Karpas-422 (cell line): Measurements from ENCODE around the gene SRP9. TPM values are rescaled to one million over a fixed set of nuclear protein-coding genes. Genes with fewer than 3 reads are reported as not detected.
"Not testable (repeated sequence)": the region's sequence is repeated elsewhere in the genome, so short reads cannot be mapped to it uniquely, and the experiment has no call there.

Experiments
- DNase-seq: peaks from one replicate; pipeline ENCODE4 v3.0.0-alpha.2; 2015
- H2AFZ ChIP-seq: fragments of 200-600 bp; sonication (generic); 2 replicates; pipeline ENCODE4 v1.6.1; 2014; ENCODE audit warnings: antibody characterized with exemption, low read length, mixed read lengths
- H3K27ac ChIP-seq: fragments of 200-600 bp; sonication (generic); 2 replicates; pipeline ENCODE4 v1.5.1; 2014; ENCODE audit warnings: mild to moderate bottlenecking, low read length, moderate library complexity
- H3K27me3 ChIP-seq: fragments of 200-600 bp; sonication (generic); 2 replicates; pipeline ENCODE4 v1.6.1; 2014; ENCODE audit warnings: low read length, mixed read lengths
- H3K36me3 ChIP-seq: fragments of 200-600 bp; sonication (generic); 2 replicates; pipeline ENCODE4 v1.6.1; 2014; ENCODE audit warnings: low read length, mixed read lengths; ENCODE audit not compliant: insufficient read depth
- H3K4me1 ChIP-seq: fragments of 200-600 bp; sonication (generic); 2 replicates; pipeline ENCODE4 v1.6.1; 2014; ENCODE audit warnings: mild to moderate bottlenecking, low read length, mixed read lengths
- H3K4me2 ChIP-seq: fragments of 200-600 bp; sonication (generic); 2 replicates; pipeline ENCODE4 v1.6.1; 2014; ENCODE audit warnings: low read length, low read depth, mild to moderate bottlenecking; ENCODE audit not compliant: poor library complexity, severe bottlenecking
- H3K4me3 ChIP-seq: fragments of 200-600 bp; sonication (generic); 2 replicates; pipeline ENCODE4 v1.5.1; 2014; ENCODE audit warnings: mild to moderate bottlenecking, antibody characterized with exemption, low read length, mixed read lengths
- H3K79me2 ChIP-seq: fragments of 200-600 bp; sonication (generic); 2 replicates; pipeline ENCODE4 v1.6.1; 2014; ENCODE audit warnings: mild to moderate bottlenecking, low read length, mixed read lengths
- H3K9ac ChIP-seq: fragments of 200-600 bp; sonication (generic); 2 replicates; pipeline ENCODE4 v1.6.0; 2014; ENCODE audit warnings: low read length
- H3K9me2 ChIP-seq: fragments of 200-600 bp; sonication (generic), shearing (Covaris generic); replicated peaks from 2 replicates; pipeline ENCODE4 v1.6.0; 2014; ENCODE audit warnings: mild to moderate bottlenecking, low read length, moderate library complexity; ENCODE audit not compliant: insufficient read depth
- H3K9me3 ChIP-seq: fragments of 300-700, 200-600 bp; sonication (generic); 2 replicates; pipeline ENCODE4 v1.6.1; 2014; ENCODE audit warnings: low read length, mixed read lengths
- H4K20me1 ChIP-seq: fragments of 200-600 bp; sonication (generic); 2 replicates; pipeline ENCODE4 v1.6.1; 2014; ENCODE audit warnings: mild to moderate bottlenecking, antibody characterized with exemption, low read length, low read depth; ENCODE audit not compliant: insufficient read depth
- total RNA-seq: library from RNA; depleted of rRNA; stranded (reverse); fragments of >200 nt; shearing (Covaris generic); gene quantifications from 2 replicates; pipeline ENCODE4 v1.2.3, GENCODE V29; 2014; ENCODE audit warnings: low replicate concordance

SRP9 gene
- total RNA-seq, 1 experiment from 2014 or later, result 245 TPM

DNA sequence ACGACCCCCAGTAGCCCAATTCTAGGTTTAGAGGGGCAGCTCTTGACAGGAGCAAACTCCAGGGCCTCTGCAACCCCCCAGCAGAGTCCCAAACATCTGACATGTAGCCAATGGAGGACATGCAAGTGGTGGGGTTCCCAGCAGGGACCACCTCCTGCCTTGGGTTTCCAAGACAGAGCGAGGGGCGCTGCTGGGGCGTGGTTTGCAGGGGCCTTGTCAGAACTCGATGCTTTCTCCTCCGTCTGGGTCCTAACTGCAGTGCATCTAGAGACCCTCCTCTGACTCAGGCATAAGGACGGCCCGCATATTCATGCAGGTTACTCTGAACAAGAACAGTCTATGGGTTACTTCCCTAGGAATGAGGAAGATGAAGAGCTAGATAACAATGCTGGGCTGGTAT is 49.5 kb downstream of the SRP9 start:
- H4K20me1 ChIP-seq, result no peaks in the 10 kb centered on the region
- no peaks in the 10 kb centered on the region for H3K79me2 ChIP-seq
- H3K9me2 ChIP-seq, result no peaks in the 10 kb centered on the region
- no peak overlapping the region for H3K27ac ChIP-seq
- no peak overlapping the region for H3K9ac ChIP-seq
- no peaks in the 10 kb centered on the region for H3K36me3 ChIP-seq
- no peak for DNase-seq
- no peaks in the 10 kb centered on the region for H3K4me1 ChIP-seq
- H3K4me3 ChIP-seq, result no peak overlapping the region
- H3K27me3 ChIP-seq, result no peaks in the 10 kb centered on the region
- H3K4me2 ChIP-seq, result no peak overlapping the region
- no peaks in the 10 kb centered on the region for H3K9me3 ChIP-seq
- H2AFZ ChIP-seq, result no peak overlapping the region

GRCh38 chr1:225828706-225829345 is 51.2 kb downstream of the SRP9 start:
- H4K20me1 ChIP-seq, result no peaks in the 10 kb centered on the region
- H3K4me2 ChIP-seq, result no peak overlapping the region
- H3K9me2 ChIP-seq, result no peaks in the 10 kb centered on the region
- no peak overlapping the region for H3K4me3 ChIP-seq
- no peaks in the 10 kb centered on the region for H3K27me3 ChIP-seq
- H3K36me3 ChIP-seq, result no peaks in the 10 kb centered on the region
- DNase-seq, result no peak
- no peaks in the 10 kb centered on the region for H3K79me2 ChIP-seq
- no peak overlapping the region for H3K27ac ChIP-seq
- no peak overlapping the region for H3K9ac ChIP-seq
- H3K4me1 ChIP-seq, result no peaks in the 10 kb centered on the region
- H3K9me3 ChIP-seq, result no peaks in the 10 kb centered on the region
- H2AFZ ChIP-seq, result no peak overlapping the region

DNA sequence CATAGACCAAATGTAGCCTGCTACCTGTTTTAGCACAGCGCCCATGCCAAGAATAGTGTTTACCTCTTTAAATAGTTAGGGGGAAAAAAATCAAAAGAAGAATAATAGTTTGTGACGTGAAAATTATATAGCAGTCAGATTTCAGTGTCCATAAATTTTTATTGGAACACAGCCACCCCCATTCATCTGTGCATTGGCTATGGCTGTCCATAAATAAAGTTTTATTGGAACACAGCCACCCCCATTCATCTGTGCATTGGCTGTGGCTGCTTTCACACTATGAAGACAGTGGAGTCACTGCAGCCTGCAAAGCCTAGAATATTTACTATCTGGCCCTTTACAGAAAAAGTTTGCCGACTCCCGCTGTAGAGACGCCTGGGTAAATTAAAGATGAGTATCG is 53.2 kb downstream of the SRP9 start:
- H4K20me1 ChIP-seq, result no peaks in the 10 kb centered on the region
- H3K9ac ChIP-seq, result no peak overlapping the region
- H3K36me3 ChIP-seq, result no peaks in the 10 kb centered on the region
- H3K79me2 ChIP-seq, result no peaks in the 10 kb centered on the region
- no peaks in the 10 kb centered on the region for H3K4me1 ChIP-seq
- no peak overlapping the region for H3K27ac ChIP-seq
- DNase-seq, result no peak
- no peaks in the 10 kb centered on the region for H3K9me3 ChIP-seq
- H3K27me3 ChIP-seq, result no peaks in the 10 kb centered on the region
- no peak overlapping the region for H2AFZ ChIP-seq
- H3K4me2 ChIP-seq, result no peak overlapping the region
- H3K4me3 ChIP-seq, result no peak overlapping the region
- no peaks in the 10 kb centered on the region for H3K9me2 ChIP-seq

GRCh38 chr1:225834417-225835329 is 57.0 kb downstream of the SRP9 start:
- no peak overlapping the region for H3K4me3 ChIP-seq
- H3K4me1 ChIP-seq, result no peaks in the 10 kb centered on the region
- no peak for DNase-seq
- H3K79me2 ChIP-seq, result no peaks in the 10 kb centered on the region
- no peak overlapping the region for H3K4me2 ChIP-seq
- H3K36me3 ChIP-seq, result no peaks in the 10 kb centered on the region
- no peaks in the 10 kb centered on the region for H3K9me2 ChIP-seq
- H3K27me3 ChIP-seq, result no peaks in the 10 kb centered on the region
- H3K9me3 ChIP-seq, result no peaks in the 10 kb centered on the region
- H3K27ac ChIP-seq, result no peak overlapping the region
- no peak overlapping the region for H2AFZ ChIP-seq
- no peak overlapping the region for H3K9ac ChIP-seq
- no peaks in the 10 kb centered on the region for H4K20me1 ChIP-seq

GRCh38 chr1:225835856-225836255 is 58.2 kb downstream of the SRP9 start:
- no peak overlapping the region for H3K4me2 ChIP-seq
- no peaks in the 10 kb centered on the region for H3K4me1 ChIP-seq
- no peak overlapping the region for H3K27ac ChIP-seq
- H3K27me3 ChIP-seq, result no peaks in the 10 kb centered on the region
- H4K20me1 ChIP-seq, result no peaks in the 10 kb centered on the region
- H2AFZ ChIP-seq, result no peak overlapping the region
- H3K79me2 ChIP-seq, result no peaks in the 10 kb centered on the region
- H3K9ac ChIP-seq, result no peak overlapping the region
- H3K9me2 ChIP-seq, result no peaks in the 10 kb centered on the region
- no peak overlapping the region for H3K4me3 ChIP-seq
- no peaks in the 10 kb centered on the region for H3K9me3 ChIP-seq
- H3K36me3 ChIP-seq, result no peaks in the 10 kb centered on the region
- no peak for DNase-seq

- not testable (repeated sequence) for H3K27me3 ChIP-seq, H3K4me1 ChIP-seq, H4K20me1 ChIP-seq, H3K4me2 ChIP-seq, H3K9me2 ChIP-seq, H3K27ac ChIP-seq, H2AFZ ChIP-seq, H3K9ac ChIP-seq, H3K79me2 ChIP-seq, H3K4me3 ChIP-seq, DNase-seq, H3K36me3 ChIP-seq, H3K9me3 ChIP-seq
Observed at GRCh38 chr1:225836296-225836695, 58.7 kb downstream of the SRP9 start.

DNA sequence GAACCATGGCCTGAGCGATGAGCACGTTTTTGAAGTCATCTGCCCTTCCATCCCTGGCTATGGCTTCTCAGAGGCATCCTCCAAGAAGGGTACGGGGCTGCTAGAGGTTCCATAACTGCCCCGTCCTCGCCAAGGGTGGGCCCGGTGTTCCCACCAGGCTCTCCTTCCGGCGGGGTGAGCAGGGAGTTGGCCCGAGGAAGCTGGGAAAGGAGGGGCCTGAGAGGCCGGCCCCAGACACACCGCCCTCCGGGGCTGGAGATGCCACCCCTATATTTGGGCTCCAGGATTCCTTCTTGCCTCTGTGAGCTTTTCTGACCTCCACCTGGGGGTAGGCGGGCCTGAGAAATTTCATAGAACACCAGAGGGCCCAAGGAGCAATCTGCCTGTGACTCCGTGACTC is 61.2 kb downstream of the SRP9 start:
- no peak overlapping the region for H3K9ac ChIP-seq
- H3K27me3 ChIP-seq, result no peaks in the 10 kb centered on the region
- no peak overlapping the region for H3K27ac ChIP-seq
- H3K4me1 ChIP-seq, result no peaks in the 10 kb centered on the region
- H2AFZ ChIP-seq, result no peak overlapping the region
- no peak for DNase-seq
- no peaks in the 10 kb centered on the region for H4K20me1 ChIP-seq
- H3K9me3 ChIP-seq, result no peaks in the 10 kb centered on the region
- no peaks in the 10 kb centered on the region for H3K9me2 ChIP-seq
- H3K79me2 ChIP-seq, result no peaks in the 10 kb centered on the region
- no peak overlapping the region for H3K4me2 ChIP-seq
- H3K4me3 ChIP-seq, result no peak overlapping the region
- no peaks in the 10 kb centered on the region for H3K36me3 ChIP-seq
